Lower leg skin (tissue), 4 donors: ENCODE data around the gene RNASEH2A. TPM values are rescaled to one million over a fixed set of nuclear protein-coding genes. Genes with fewer than 3 reads are reported as not detected.

Source experiments
- DNase-seq, 2 donors: peaks; one replicate each; pipeline ENCODE4 v3.0.0-alpha.2; 2019; ENCODE audit warnings: low spot score in 2 of 2
- H3K4me3 ChIP-seq: fragments of 200-600 bp; sonication (generic); 2 replicates; pipeline ENCODE4 v1.5.1; 2017; ENCODE audit warnings: mild to moderate bottlenecking, low read depth; ENCODE audit not compliant: poor library complexity, severe bottlenecking
- POLR2A ChIP-seq, 2 donors: fragments of 450-650 bp; IDR thresholded peaks; one replicate each; pipeline ENCODE4 v1.6.1; 2016 to 2017; ENCODE audit warnings: antibody characterized with exemption in 2 of 2, mild to moderate bottlenecking in 1 of 2, moderate library complexity in 1 of 2
- WGBS, 2 donors: methylation state at CpG; one replicate each; pipeline ENCODE4 v1.1.5; 2018; 5-methylcytosine and 5-hydroxymethylcytosine counted together
- intact Hi-C: fragments of 100-400 bp; cut with DNase I; formaldehyde crosslinking; loops from one replicate; pipeline ENCODE4 v1.15.0; 2023; ENCODE audit warnings: low total_unique reads
- microRNA-seq, 2 donors: library from miRNA; unstranded; fragments of <30 nt; microRNA quantifications; one replicate each; pipeline ENCODE4, GENCODE V29; 2016; ENCODE audit warnings: borderline replicate concordance in 2 of 2, borderline number of aligned reads in 1 of 2
- total RNA-seq, 4 donors: library from RNA; depleted of rRNA; stranded (reverse); fragments of >200 nt; gene quantifications; one replicate each; pipeline ENCODE4 v1.1.0, GENCODE V29; 2016
- TF ChIP-seq, protein P1 (sequence below), 3 donors: fragments of 450-650 bp; IDR thresholded peaks; one replicate each; pipeline ENCODE4 v1.5.1; 2016; ENCODE audit warnings: antibody characterized with exemption in 3 of 3, mild to moderate bottlenecking in 3 of 3, moderate library complexity in 2 of 3

RNASEH2A gene
- total RNA-seq, 4 donors from 2014 or later = 3.3 to 7.8 (median 5.9) TPM

DNA sequence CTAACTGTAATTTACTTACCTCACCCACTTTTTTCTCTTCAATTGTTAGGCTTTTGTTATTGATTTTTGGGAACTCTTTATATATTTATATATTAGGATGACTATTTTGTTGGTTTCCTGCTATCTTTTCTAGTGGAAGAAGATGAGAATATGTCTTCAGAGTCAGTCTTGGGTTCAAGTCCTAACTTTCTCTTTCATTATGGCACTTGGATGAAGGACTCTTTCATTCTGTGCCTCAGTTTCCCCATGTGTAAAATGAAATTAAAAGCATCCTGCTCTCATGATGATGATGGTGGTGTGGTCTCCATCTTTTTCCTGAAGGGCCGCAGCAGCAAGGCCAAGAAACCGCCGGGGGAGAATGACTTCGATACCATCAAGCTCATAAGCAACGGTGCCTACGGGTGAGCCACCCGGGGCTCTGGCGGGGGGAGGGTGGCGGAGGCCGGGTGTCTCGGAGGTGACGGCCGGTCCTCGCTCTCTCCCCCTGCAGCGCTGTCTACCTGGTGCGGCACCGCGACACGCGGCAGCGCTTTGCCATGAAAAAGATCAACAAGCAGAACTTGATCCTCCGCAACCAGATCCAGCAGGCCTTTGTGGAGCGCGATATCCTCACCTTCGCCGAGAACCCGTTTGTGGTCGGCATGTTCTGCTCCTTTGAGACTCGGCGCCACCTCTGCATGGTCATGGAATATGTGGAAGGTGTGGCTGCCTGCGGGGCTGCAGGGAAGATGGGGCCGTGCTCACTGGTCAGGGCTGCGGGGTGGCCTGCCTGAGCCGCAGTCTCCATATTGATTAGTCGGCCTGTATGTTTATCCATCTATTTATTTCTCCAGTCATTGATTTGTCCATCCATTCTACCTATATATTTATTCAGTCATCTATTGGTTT, 51.9 kb downstream of the RNASEH2A start:
- intact Hi-C loops = no loop called here
- WGBS, 2 donors = 92% methylated on average over 35 of the region's 35 CpGs
- no peak for TF ChIP-seq POLR2A (IDR thresholded peaks at IDR 0.05)
- TF ChIP-seq, protein P1, sequence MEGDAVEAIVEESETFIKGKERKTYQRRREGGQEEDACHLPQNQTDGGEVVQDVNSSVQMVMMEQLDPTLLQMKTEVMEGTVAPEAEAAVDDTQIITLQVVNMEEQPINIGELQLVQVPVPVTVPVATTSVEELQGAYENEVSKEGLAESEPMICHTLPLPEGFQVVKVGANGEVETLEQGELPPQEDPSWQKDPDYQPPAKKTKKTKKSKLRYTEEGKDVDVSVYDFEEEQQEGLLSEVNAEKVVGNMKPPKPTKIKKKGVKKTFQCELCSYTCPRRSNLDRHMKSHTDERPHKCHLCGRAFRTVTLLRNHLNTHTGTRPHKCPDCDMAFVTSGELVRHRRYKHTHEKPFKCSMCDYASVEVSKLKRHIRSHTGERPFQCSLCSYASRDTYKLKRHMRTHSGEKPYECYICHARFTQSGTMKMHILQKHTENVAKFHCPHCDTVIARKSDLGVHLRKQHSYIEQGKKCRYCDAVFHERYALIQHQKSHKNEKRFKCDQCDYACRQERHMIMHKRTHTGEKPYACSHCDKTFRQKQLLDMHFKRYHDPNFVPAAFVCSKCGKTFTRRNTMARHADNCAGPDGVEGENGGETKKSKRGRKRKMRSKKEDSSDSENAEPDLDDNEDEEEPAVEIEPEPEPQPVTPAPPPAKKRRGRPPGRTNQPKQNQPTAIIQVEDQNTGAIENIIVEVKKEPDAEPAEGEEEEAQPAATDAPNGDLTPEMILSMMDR (IDR thresholded peaks at IDR 0.05) = no peak
- DNase-seq = no peak
- H3K4me3 ChIP-seq = no peak overlapping the region

DNA sequence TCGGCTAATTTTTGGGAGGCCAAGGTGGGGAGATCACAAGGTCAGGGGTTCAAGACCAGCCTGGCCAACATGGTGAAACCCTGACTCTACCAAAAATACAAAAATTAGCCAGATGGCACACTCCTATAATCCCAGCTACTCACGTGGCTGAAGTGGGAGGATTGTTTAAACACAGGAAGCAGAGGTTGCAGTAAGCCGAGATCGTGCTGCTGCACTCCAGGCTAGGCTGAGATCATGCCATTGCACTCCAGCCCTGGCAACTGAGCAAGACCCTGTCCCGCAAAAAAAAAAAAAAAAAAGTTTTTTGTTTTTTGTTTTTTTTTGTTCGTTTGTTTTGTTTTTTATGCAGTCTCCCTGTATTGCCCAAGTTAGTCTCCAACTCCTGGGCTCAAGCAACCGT, 53.2 kb downstream of the RNASEH2A start:
- TF ChIP-seq, protein P1 (IDR thresholded peaks at IDR 0.05) = no peak
- TF ChIP-seq POLR2A (IDR thresholded peaks at IDR 0.05) = no peak
- no peak overlapping the region for H3K4me3 ChIP-seq
- 60 to 72% methylated on average over 7 of the region's 7 CpGs for WGBS, 2 donors
- intact Hi-C loops = no loop called here
- DNase-seq = no peak

Small RNAs within 50 kb of the gene (microRNA-seq; reads per million reads assigned to microRNA genes)
- gene MIR5684 (0 reads per million in 2 donors), gene MIR6794 (0 reads per million in 2 donors)

Other genes with a start within 250 kb of the RNASEH2A start
- gene ZNF490, start 195.8 kb upstream of the RNASEH2A start, total RNA-seq = 1 to 10 TPM; 5.0 to 7.3 (median 6.7) TPM
- 10 to 100 TPM; 18.6 to 31.1 (median 22.5) TPM for gene ZNF791, start 195.7 kb upstream of the RNASEH2A start, total RNA-seq
- gene MAN2B1, start 139.8 kb upstream of the RNASEH2A start, total RNA-seq = 10 to 100 TPM; 52.8 to 83.0 (median 74.9) TPM
- gene WDR83, start 139.8 kb upstream of the RNASEH2A start, total RNA-seq = 10 to 100 TPM; 15.3 to 23.7 (median 19.3) TPM
- gene DHPS, start 124.7 kb upstream of the RNASEH2A start, total RNA-seq = 100 to 1,000 TPM; 101 to 218 (median 159) TPM
- not detected for gene GNG14, start 118.6 kb upstream of the RNASEH2A start, total RNA-seq
- gene FBXW9, start 110.0 kb upstream of the RNASEH2A start, total RNA-seq = 10 to 100 TPM in 3 of 4 donors, 1 to 10 TPM in 1; 7.2 to 21.4 (median 13.1) TPM
- gene TNPO2, start 82.7 kb upstream of the RNASEH2A start, total RNA-seq = 100 to 1,000 TPM in 1 of 4 donors, 10 to 100 TPM in 3; 58.3 to 160 (median 89.9) TPM
- 100 to 1,000 TPM; 358 to 439 (median 390) TPM for gene TRIR, start 71.9 kb upstream of the RNASEH2A start, total RNA-seq
- 10 to 100 TPM; 43.2 to 63.2 (median 53.4) TPM for gene GET3, start 69.1 kb upstream of the RNASEH2A start, total RNA-seq
- 100 to 1,000 TPM in 2 of 4 donors, 10 to 100 TPM in 2; 58.3 to 116 (median 85.5) TPM for gene BEST2, start 54.8 kb upstream of the RNASEH2A start, total RNA-seq
- 100 to 1,000 TPM in 1 of 4 donors, 10 to 100 TPM in 3; 49.9 to 122 (median 65.8) TPM for gene HOOK2, start 31.0 kb upstream of the RNASEH2A start, total RNA-seq
- 1,000 to 10,000 TPM in 1 of 4 donors, 100 to 1,000 TPM in 3; 608 to 1,091 (median 870) TPM for gene JUNB, start 15.1 kb upstream of the RNASEH2A start, total RNA-seq
- gene PRDX2, start 4.8 kb upstream of the RNASEH2A start, total RNA-seq = 100 to 1,000 TPM; 266 to 459 (median 327) TPM
- gene THSD8, start 4.5 kb upstream of the RNASEH2A start, total RNA-seq = 1 to 10 TPM in 1 of 4 donors, not detected in 3; 1.6 TPM
- gene RTBDN, start 28.0 kb downstream of the RNASEH2A start, total RNA-seq = not detected
- gene MAST1, start 31.9 kb downstream of the RNASEH2A start, total RNA-seq = 10 to 100 TPM in 2 of 4 donors, 1 to 10 TPM in 2; 5.9 to 20.8 (median 10.3) TPM
- gene DNASE2, start 74.9 kb downstream of the RNASEH2A start, total RNA-seq = 10 to 100 TPM; 31.8 to 50.6 (median 36.6) TPM
- gene KLF1, start 80.6 kb downstream of the RNASEH2A start, total RNA-seq = under 1 TPM in 1 of 4 donors, not detected in 3; 0.13 TPM
- gene GCDH, start 84.6 kb downstream of the RNASEH2A start, total RNA-seq = 10 to 100 TPM; 19.2 to 39.5 (median 24.6) TPM
- under 1 TPM in 1 of 4 donors, not detected in 3; 0.26 TPM for gene SYCE2, start 112.7 kb downstream of the RNASEH2A start, total RNA-seq
- gene FARSA, start 127.1 kb downstream of the RNASEH2A start, total RNA-seq = 10 to 100 TPM; 45.9 to 71.4 (median 55.9) TPM
- gene CALR, start 132.0 kb downstream of the RNASEH2A start, total RNA-seq = 100 to 1,000 TPM; 171 to 350 (median 229) TPM
- gene RAD23A, start 139.3 kb downstream of the RNASEH2A start, total RNA-seq = 100 to 1,000 TPM; 101 to 128 (median 105) TPM
- 10 to 100 TPM; 21.8 to 42.3 (median 29.7) TPM for gene GADD45GIP1, start 150.6 kb downstream of the RNASEH2A start, total RNA-seq
- gene DAND5, start 163.0 kb downstream of the RNASEH2A start, total RNA-seq = under 1 TPM in 1 of 4 donors, not detected in 3; 0.32 TPM
- gene NFIX, start 188.9 kb downstream of the RNASEH2A start, total RNA-seq = 100 to 1,000 TPM; 119 to 177 (median 136) TPM